Adipose tissue (tissue), 3 donors: ENCODE measurements around the gene TAS2R4. TPM values are rescaled to one million over a fixed set of nuclear protein-coding genes. Genes with fewer than 3 reads are reported as not detected.
"Not testable (repeated sequence)": the region's sequence is repeated elsewhere in the genome, so short reads cannot be mapped to it uniquely, and the experiment has no call there.

ENCODE experiments used
- H3K27ac ChIP-seq: one replicate; pipeline ENCODE4 v1.5.1; 2013; ENCODE audit warnings: low read depth, low read length
- WGBS, 3 donors: extraction: QIAGEN DNeasy Blood & Tissue Kit; methylation state at CpG; one replicate each; pipeline ENCODE4 v1.1.7; 2013; 5-methylcytosine and 5-hydroxymethylcytosine counted together
- polyA plus RNA-seq, 3 donors: library from polyadenylated mRNA; stranded (reverse); fragments of 200-250 nt; gene quantifications; one replicate each; pipeline ENCODE4 v1.2.3, GENCODE V29; 2013
- donor health status: healthy with polysubstance abuse.
- donor health status: Bipolar disorder and iron deficiency.
- donor health status: healthy.

Gene TAS2R4
- polyA plus RNA-seq: under 1 TPM; 0.06 to 0.22 (median 0.10) TPM

- H3K27ac ChIP-seq: no peak within 1 kb of the TSS
- WGBS, 3 donors: 87 to 100% (median 94%) methylated on average over 1 of the region's 1 CpG
Measured at GRCh38 chr7:141776374-141776773, at the start of gene TAS2R4. Gene TAS2R4 (plus strand): TSS chr7:141776674. CDS start chr7:141778489, 1,815 bp downstream.

GRCh38 chr7:141729020-141729419 is 47.5 kb upstream of the TAS2R4 start:
- H3K27ac ChIP-seq: no peak overlapping the region
- WGBS, 3 donors: 89 to 96% (median 94%) methylated on average over 1 of the region's 1 CpG

GRCh38 chr7:141731476-141732149 is 44.9 kb upstream of the TAS2R4 start:
- 84 to 87% (median 84%) methylated on average over 23 to 24 of the region's 24 CpGs for WGBS, 3 donors
- no peak overlapping the region for H3K27ac ChIP-seq

- 58 to 65% (median 59%) methylated on average over 11 of the region's 11 CpGs for WGBS, 3 donors
- H3K27ac ChIP-seq: no peak overlapping the region
Measured at GRCh38 chr7:141737118-141737835, 39.2 kb upstream of the TAS2R4 start.

- no peak within 1 kb of the TSS for H3K27ac ChIP-seq
- 1 to 2% (median 2%) methylated on average over 46 of the region's 46 CpGs for WGBS, 3 donors
Measured at GRCh38 chr7:141737836-141738591, 38.5 kb upstream of the TAS2R4 start, which contains the start of gene SSBP1. Gene SSBP1 (plus strand): TSS chr7:141738358. CDS start chr7:141739167, 809 bp downstream.

- no peak overlapping the region for H3K27ac ChIP-seq
- 0 to 2% (median 1%) methylated on average over 6 of the region's 6 CpGs for WGBS, 3 donors
Measured at GRCh38 chr7:141738592-141739013, 37.9 kb upstream of the TAS2R4 start.

- H3K27ac ChIP-seq: no peak overlapping the region
- WGBS, 3 donors: 51 to 67% (median 53%) methylated on average over 3 of the region's 3 CpGs
Measured at GRCh38 chr7:141739250-141739649, 37.2 kb upstream of the TAS2R4 start.

- no peak overlapping the region for H3K27ac ChIP-seq
- 42 to 98% (median 97%) methylated on average over 1 of the region's 1 CpG for WGBS, 3 donors
Measured at GRCh38 chr7:141742229-141742628, 34.2 kb upstream of the TAS2R4 start.

GRCh38 chr7:141744131-141744530 is 32.3 kb upstream of the TAS2R4 start:
- 86 to 89% (median 89%) methylated on average over 2 of the region's 2 CpGs for WGBS, 3 donors
- H3K27ac ChIP-seq: no peak overlapping the region

GRCh38 chr7:141748396-141748795 is 28.1 kb upstream of the TAS2R4 start:
- H3K27ac ChIP-seq: no peak overlapping the region
- WGBS, 3 donors: 85 to 97% (median 92%) methylated on average over 2 of the region's 2 CpGs

GRCh38 chr7:141751904-141752303 is 24.6 kb upstream of the TAS2R4 start:
- not testable (repeated sequence) for H3K27ac ChIP-seq
- WGBS, 3 donors: 98 to 99% (median 98%) methylated on average over 10 of the region's 10 CpGs

GRCh38 chr7:141752634-141753033 is 23.8 kb upstream of the TAS2R4 start:
- WGBS, 3 donors: 98 to 99% (median 98%) methylated on average over 13 of the region's 13 CpGs

GRCh38 chr7:141754939-141755338 is 21.5 kb upstream of the TAS2R4 start:
- 88 to 90% (median 90%) methylated on average over 6 of the region's 6 CpGs for WGBS, 3 donors

More at GRCh38 chr7:141752634-141753033, 23.8 kb upstream of the TAS2R4 start:
- no peak overlapping the region for H3K27ac ChIP-seq

GRCh38 chr7:141763797-141764196 is 12.7 kb upstream of the TAS2R4 start, which contains the start of gene TAS2R3:
Gene TAS2R3 (plus strand): TSS chr7:141764097. CDS start chr7:141764159, 62 bp downstream.
- 85 to 100% (median 94%) methylated on average over 3 of the region's 3 CpGs for WGBS, 3 donors
- no peak within 1 kb of the TSS for H3K27ac ChIP-seq

More at GRCh38 chr7:141754939-141755338, 21.5 kb upstream of the TAS2R4 start:
- no peak overlapping the region for H3K27ac ChIP-seq

GRCh38 chr7:141770083-141770583 is 6.3 kb upstream of the TAS2R4 start:
- not testable (repeated sequence) for H3K27ac ChIP-seq
- 94 to 98% (median 97%) methylated on average over 3 of the region's 3 CpGs for WGBS, 3 donors

GRCh38 chr7:141785706-141786552 is 9.5 kb downstream of the TAS2R4 start:
- 64 to 72% (median 65%) methylated on average over 13 of the region's 13 CpGs for WGBS, 3 donors
- no peak overlapping the region for H3K27ac ChIP-seq

GRCh38 chr7:141788296-141788695 is 11.8 kb downstream of the TAS2R4 start:
- H3K27ac ChIP-seq: no peak overlapping the region
- WGBS, 3 donors: 82 to 88% (median 86%) methylated on average over 2 of the region's 2 CpGs

- 88 to 99% (median 90%) methylated on average over 5 of the region's 5 CpGs for WGBS, 3 donors
- H3K27ac ChIP-seq: no peak within 1 kb of the TSS
Measured at GRCh38 chr7:141789917-141790316, 13.4 kb downstream of the TAS2R4 start, which contains the start of gene TAS2R5. Gene TAS2R5 (plus strand): TSS chr7:141790217. CDS start chr7:141790362, 145 bp downstream.
